Stimulated activated CD4-positive, alpha-beta T cell treated with anti-CD3 and anti-CD28 coated beads, TNF-alpha, amount 100 ng/mL, for 4 hours (primary cell): ENCODE results near the gene OTUD4.
"Not testable (repeated sequence)": the region's sequence is repeated elsewhere in the genome, so short reads cannot be mapped to it uniquely, and the experiment has no call there.

Experiments
- DNase-seq, 3 experiments: peaks; one replicate each; pipeline ENCODE4 v3.0.0-alpha.2; 2020; ENCODE audit warnings: low read depth in 3 of 3

Gene OTUD4

GRCh38 chr4:145179861-145180297, 510 bp downstream of the OTUD4 start:
- DNase-seq: not testable (repeated sequence)

- peak; percentile 69 to 75 (median 73) for DNase-seq
Observed at GRCh38 chr4:145179281-145179860, 1.0 kb downstream of the OTUD4 start.

GRCh38 chr4:145178740-145179280, 1.6 kb downstream of the OTUD4 start:
- DNase-seq: no peak

- DNase-seq: no peak
Observed at GRCh38 chr4:145177906-145178538, 2.4 kb downstream of the OTUD4 start.

GRCh38 chr4:145177511-145177905, 2.9 kb downstream of the OTUD4 start:
- no peak for DNase-seq

GRCh38 chr4:145176641-145177432, 3.6 kb downstream of the OTUD4 start:
- no peak for DNase-seq

- DNase-seq: no peak
Observed at GRCh38 chr4:145171911-145172310, 8.5 kb downstream of the OTUD4 start.

GRCh38 chr4:145170223-145170622, 10.2 kb downstream of the OTUD4 start:
- DNase-seq: no peak

- DNase-seq: no peak
Observed at GRCh38 chr4:145168581-145169187, 11.7 kb downstream of the OTUD4 start.

- no peak for DNase-seq
Observed at GRCh38 chr4:145167887-145168286, 12.5 kb downstream of the OTUD4 start.

- DNase-seq: no peak
Observed at GRCh38 chr4:145161549-145161948, 18.8 kb downstream of the OTUD4 start.

- no peak for DNase-seq
Observed at GRCh38 chr4:145156986-145157385, 23.4 kb downstream of the OTUD4 start.

- DNase-seq: no peak
Observed at GRCh38 chr4:145155268-145155870, 25.0 kb downstream of the OTUD4 start.

- DNase-seq: no peak
Observed at GRCh38 chr4:145154573-145154972, 25.8 kb downstream of the OTUD4 start.

GRCh38 chr4:145153904-145154298, 26.5 kb downstream of the OTUD4 start:
- DNase-seq: no peak

- DNase-seq: no peak
Observed at GRCh38 chr4:145153181-145153903, 27.0 kb downstream of the OTUD4 start.

- no peak for DNase-seq
Observed at GRCh38 chr4:145148980-145149379, 31.4 kb downstream of the OTUD4 start.

- DNase-seq: not testable (repeated sequence)
Observed at GRCh38 chr4:145136219-145136618, 44.2 kb downstream of the OTUD4 start.

GRCh38 chr4:145132511-145133098, 47.8 kb downstream of the OTUD4 start:
- no peak for DNase-seq

- DNase-seq: no peak
Observed at GRCh38 chr4:145131848-145132247, 48.5 kb downstream of the OTUD4 start.
